MCF 10A (cell line): ENCODE results near the gene PALLD. TPM values are rescaled to one million over a fixed set of nuclear protein-coding genes. Genes with fewer than 3 reads are reported as not detected.
A peak's percentile ranks its signal among the peaks of the same experiment; 100 is the strongest.

Experiments
- BruUV-seq: library from RNA; stranded (reverse); fragments of 400-500 nt; replicated peaks from 2 replicates; lab custom pipeline; 2021; lab: Mats Ljungman, UMichigan
- CTCF ChIA-PET: fragments of 300-600 bp; sonication (Branson Sonifier 250); formaldehyde crosslinking; extraction: SDS; loops from one replicate; lab custom pipeline; 2021; ENCODE audit warnings: antibody characterized with exemption, inconsistent platforms; lab: Yijun Ruan, JAX
- POLR2A ChIA-PET: fragments of 300-600, 350-650 bp; sonication (Branson Sonifier 250); formaldehyde crosslinking; extraction: SDS; loops from one replicate; lab custom pipeline; 2020; ENCODE audit warnings: antibody characterized with exemption, inconsistent platforms; lab: Yijun Ruan, JAX
- DNase-seq: peaks from one replicate; pipeline ENCODE4 v3.0.0-alpha.2; 2018; ENCODE audit not compliant: unreplicated experiment
- H3K27ac Mint-ChIP-seq: one replicate; pipeline ENCODE4 v1.8.0; 2022; ENCODE audit warnings: mild to moderate bottlenecking, low read depth, mixed read lengths; ENCODE audit not compliant: unreplicated experiment
- H3K27me3 Mint-ChIP-seq: one replicate; pipeline ENCODE4 v1.8.0; 2022; ENCODE audit warnings: mixed read lengths; ENCODE audit not compliant: insufficient read depth, unreplicated experiment
- H3K36me3 Mint-ChIP-seq: one replicate; pipeline ENCODE4 v1.8.0; 2022; ENCODE audit warnings: mild to moderate bottlenecking, moderate library complexity, mixed read lengths; ENCODE audit not compliant: insufficient read depth, unreplicated experiment
- H3K4me1 Mint-ChIP-seq: one replicate; pipeline ENCODE4 v1.8.0; 2022; ENCODE audit warnings: mixed read lengths; ENCODE audit not compliant: insufficient read depth, unreplicated experiment
- H3K4me3 Mint-ChIP-seq: one replicate; pipeline ENCODE4 v1.8.0; 2022; ENCODE audit warnings: mild to moderate bottlenecking, moderate library complexity, mixed read lengths; ENCODE audit not compliant: unreplicated experiment
- H3K9me3 Mint-ChIP-seq: one replicate; pipeline ENCODE4 v1.8.0; 2022; ENCODE audit warnings: mixed read lengths; ENCODE audit not compliant: unreplicated experiment
- intact Hi-C: fragments of 100-400 bp; cut with micrococcal nuclease; formaldehyde crosslinking; loops from 2 replicates; pipeline ENCODE4 v1.14.1; 2022
- total RNA-seq: library from RNA; stranded (reverse); gene quantifications from 2 replicates; pipeline ENCODE4 v1.2.3, GENCODE V29; 2022
- TF ChIP-seq, protein P1 (sequence below): fragments of 200-600 bp; IDR thresholded peaks from one replicate; pipeline ENCODE4 v1.8.0; 2022; ENCODE audit warnings: antibody characterized with exemption, mild to moderate bottlenecking; ENCODE audit not compliant: unreplicated experiment

Gene PALLD
- total RNA-seq, 1 experiment from 2014 or later: 191 TPM

DNA sequence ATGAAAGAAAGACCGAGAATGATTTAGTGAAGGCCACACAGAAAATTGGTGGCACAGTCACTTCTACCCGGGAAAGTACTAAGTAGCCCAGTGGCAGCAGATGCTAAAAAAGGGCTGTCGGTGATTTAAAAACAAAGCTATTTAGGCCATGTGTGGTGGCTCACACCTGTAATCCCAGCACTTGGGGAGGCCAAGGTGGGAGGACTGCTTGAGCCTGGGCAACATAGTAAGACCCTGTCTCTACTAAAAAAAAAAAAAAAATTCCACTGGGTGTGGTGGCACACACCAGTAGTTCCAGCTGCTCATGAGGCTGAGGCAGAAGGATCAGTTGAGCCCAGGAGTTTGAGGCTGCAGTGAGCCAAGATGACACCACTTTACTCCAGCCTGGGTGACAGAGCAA lies 369.0 kb downstream of the PALLD start:
- BruUV-seq: no TSS peak
- peaks cover 81% of the 10 kb centered on the region for H3K36me3 Mint-ChIP-seq
- H3K27ac Mint-ChIP-seq: peak overlapping the region; percentile 50
- TF ChIP-seq, protein P1, sequence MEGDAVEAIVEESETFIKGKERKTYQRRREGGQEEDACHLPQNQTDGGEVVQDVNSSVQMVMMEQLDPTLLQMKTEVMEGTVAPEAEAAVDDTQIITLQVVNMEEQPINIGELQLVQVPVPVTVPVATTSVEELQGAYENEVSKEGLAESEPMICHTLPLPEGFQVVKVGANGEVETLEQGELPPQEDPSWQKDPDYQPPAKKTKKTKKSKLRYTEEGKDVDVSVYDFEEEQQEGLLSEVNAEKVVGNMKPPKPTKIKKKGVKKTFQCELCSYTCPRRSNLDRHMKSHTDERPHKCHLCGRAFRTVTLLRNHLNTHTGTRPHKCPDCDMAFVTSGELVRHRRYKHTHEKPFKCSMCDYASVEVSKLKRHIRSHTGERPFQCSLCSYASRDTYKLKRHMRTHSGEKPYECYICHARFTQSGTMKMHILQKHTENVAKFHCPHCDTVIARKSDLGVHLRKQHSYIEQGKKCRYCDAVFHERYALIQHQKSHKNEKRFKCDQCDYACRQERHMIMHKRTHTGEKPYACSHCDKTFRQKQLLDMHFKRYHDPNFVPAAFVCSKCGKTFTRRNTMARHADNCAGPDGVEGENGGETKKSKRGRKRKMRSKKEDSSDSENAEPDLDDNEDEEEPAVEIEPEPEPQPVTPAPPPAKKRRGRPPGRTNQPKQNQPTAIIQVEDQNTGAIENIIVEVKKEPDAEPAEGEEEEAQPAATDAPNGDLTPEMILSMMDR: no peak
- no peaks in the 10 kb centered on the region for H3K9me3 Mint-ChIP-seq
- no peaks in the 10 kb centered on the region for H3K27me3 Mint-ChIP-seq
- H3K4me3 Mint-ChIP-seq: no peak overlapping the region
- DNase-seq: no peak
- ChIA-PET POLR2A (interaction anchor here (0.7 to 1.5 kb wide), 3 partner anchors 19 to 149 kb away, joined by 5 read pairs; no protein-coding TSS in a partner anchor), CTCF (interaction anchor here (1.3 kb wide), 1 partner anchor 155 kb away, joined by 5 read pairs; no protein-coding TSS in a partner anchor)
- peaks cover 37% of the 10 kb centered on the region for H3K4me1 Mint-ChIP-seq
- intact Hi-C loops: no loop called here

GRCh38 chr4:168866635-168867034 lies 369.8 kb downstream of the PALLD start:
- no peak for DNase-seq
- no peaks in the 10 kb centered on the region for H3K9me3 Mint-ChIP-seq
- peaks cover 83% of the 10 kb centered on the region for H3K36me3 Mint-ChIP-seq
- intact Hi-C loops: no loop called here
- H3K4me3 Mint-ChIP-seq: no peak overlapping the region
- ChIA-PET POLR2A (interaction anchor here (0.6 to 1.5 kb wide), 4 partner anchors 25 to 247 kb away, joined by 3 to 5 read pairs (median 4); no protein-coding TSS in a partner anchor), CTCF (interaction anchor here (1.3 kb wide), 2 partner anchors 156 to 280 kb away, joined by 4 to 5 read pairs; no protein-coding TSS in a partner anchor)
- no TSS peak for BruUV-seq
- H3K27me3 Mint-ChIP-seq: no peaks in the 10 kb centered on the region
- H3K4me1 Mint-ChIP-seq: peaks cover 37% of the 10 kb centered on the region
- TF ChIP-seq, protein P1: no peak
- H3K27ac Mint-ChIP-seq: no peak overlapping the region

DNA sequence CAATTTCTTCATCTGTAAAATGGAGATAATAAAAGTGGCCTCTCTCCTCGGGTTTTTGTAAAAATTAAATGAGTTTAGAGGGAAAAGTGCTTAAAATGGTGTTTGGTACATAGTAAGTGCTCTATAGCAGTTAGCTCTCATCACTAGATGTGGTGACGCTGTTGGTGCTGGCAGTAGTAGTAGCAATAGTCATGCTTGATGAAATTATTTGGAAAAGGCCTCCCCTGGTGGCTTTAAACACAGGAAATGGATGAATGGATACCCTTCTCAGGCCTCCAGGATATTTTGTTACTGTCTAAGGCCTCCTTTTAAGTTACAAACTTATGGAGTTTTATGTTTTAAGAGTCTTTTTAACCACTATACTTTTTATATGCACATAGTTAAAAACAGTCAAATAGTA lies 370.3 kb downstream of the PALLD start:
- peaks cover 83% of the 10 kb centered on the region for H3K36me3 Mint-ChIP-seq
- no peak for DNase-seq
- CTCF ChIA-PET: interaction anchor here (1.3 kb wide), 2 partner anchors 156 to 281 kb away, joined by 4 to 5 read pairs; no protein-coding TSS in a partner anchor
- no peaks in the 10 kb centered on the region for H3K9me3 Mint-ChIP-seq
- no peak overlapping the region for H3K4me3 Mint-ChIP-seq
- H3K4me1 Mint-ChIP-seq: peaks cover 37% of the 10 kb centered on the region
- H3K27ac Mint-ChIP-seq: peak overlapping the region; percentile 90
- intact Hi-C loops: no loop called here
- H3K27me3 Mint-ChIP-seq: no peaks in the 10 kb centered on the region
- TF ChIP-seq, protein P1: no peak
- no TSS peak for BruUV-seq
- POLR2A ChIA-PET: interaction anchor here (0.6 to 1.5 kb wide), 3 partner anchors 25 to 247 kb away, joined by 3 to 5 read pairs (median 3); no protein-coding TSS in a partner anchor

DNA sequence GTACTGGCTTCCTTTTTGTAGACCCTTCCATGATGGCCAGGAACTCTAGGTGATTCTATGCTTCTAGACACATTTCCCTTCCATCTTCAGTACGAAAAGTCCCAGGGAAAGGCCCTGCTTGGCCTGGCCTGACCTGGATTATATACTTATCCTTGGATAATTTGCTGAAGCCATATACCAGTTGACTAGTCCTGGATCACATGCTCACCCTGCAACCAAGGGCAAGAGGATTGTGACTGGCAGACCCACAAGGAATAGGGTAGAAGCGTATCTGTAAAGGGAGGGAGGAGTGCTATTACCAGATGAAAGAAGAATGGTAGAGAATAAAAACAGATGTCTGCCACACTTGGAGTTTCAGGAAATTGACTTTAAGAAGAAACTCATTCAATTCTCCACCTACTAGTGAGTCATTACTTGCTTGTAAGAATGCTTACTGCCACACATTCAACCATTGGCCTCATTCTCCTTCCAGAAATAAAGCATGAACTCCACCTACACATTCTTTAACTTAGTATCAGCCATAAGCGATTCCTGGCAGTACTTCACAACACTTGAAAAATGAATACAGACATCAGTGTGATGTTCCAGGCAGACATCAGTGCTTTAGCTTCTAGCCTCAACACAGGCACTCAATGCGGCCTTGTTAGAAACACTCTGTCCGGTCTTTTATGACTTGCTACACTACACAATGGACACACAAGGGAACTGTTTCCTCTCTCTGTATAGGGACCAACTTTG lies 371.4 kb downstream of the PALLD start:
- peak; percentile 71 for DNase-seq
- ChIA-PET CTCF (interaction anchor here (1.0 kb wide), 1 partner anchor 10 kb away, joined by 4 read pairs; no protein-coding TSS in a partner anchor), POLR2A (interaction anchor here (0.6 to 1.2 kb wide), 4 partner anchors 20 to 284 kb away, joined by 3 to 4 read pairs (median 3); no protein-coding TSS in a partner anchor)
- no peaks in the 10 kb centered on the region for H3K9me3 Mint-ChIP-seq
- H3K27ac Mint-ChIP-seq: peak overlapping the region; percentile 90
- H3K4me3 Mint-ChIP-seq: peak overlapping the region; percentile 25
- intact Hi-C loops: no loop called here
- TF ChIP-seq, protein P1: no peak
- H3K27me3 Mint-ChIP-seq: no peaks in the 10 kb centered on the region
- H3K4me1 Mint-ChIP-seq: peaks cover 29% of the 10 kb centered on the region
- peaks cover 83% of the 10 kb centered on the region for H3K36me3 Mint-ChIP-seq
- BruUV-seq: no TSS peak
